NT2/D1 (cell line): ENCODE measurements around the gene ADAMTS4.

Source experiments
- SUZ12 ChIP-seq: IDR thresholded peaks from 2 replicates; pipeline ENCODE4 v1.6.1; 2011; ENCODE audit not compliant: insufficient read length, insufficient read depth; ENCODE audit errors: extremely low read depth
- YY1 ChIP-seq: IDR thresholded peaks from 2 replicates; pipeline ENCODE4 v1.6.1; 2011; ENCODE audit not compliant: insufficient read length, insufficient read depth
- ZNF274 ChIP-seq: IDR thresholded peaks from 2 replicates; pipeline ENCODE4 v1.6.1; 2011; ENCODE audit warnings: mild to moderate bottlenecking, low read depth, low read length

DNA sequence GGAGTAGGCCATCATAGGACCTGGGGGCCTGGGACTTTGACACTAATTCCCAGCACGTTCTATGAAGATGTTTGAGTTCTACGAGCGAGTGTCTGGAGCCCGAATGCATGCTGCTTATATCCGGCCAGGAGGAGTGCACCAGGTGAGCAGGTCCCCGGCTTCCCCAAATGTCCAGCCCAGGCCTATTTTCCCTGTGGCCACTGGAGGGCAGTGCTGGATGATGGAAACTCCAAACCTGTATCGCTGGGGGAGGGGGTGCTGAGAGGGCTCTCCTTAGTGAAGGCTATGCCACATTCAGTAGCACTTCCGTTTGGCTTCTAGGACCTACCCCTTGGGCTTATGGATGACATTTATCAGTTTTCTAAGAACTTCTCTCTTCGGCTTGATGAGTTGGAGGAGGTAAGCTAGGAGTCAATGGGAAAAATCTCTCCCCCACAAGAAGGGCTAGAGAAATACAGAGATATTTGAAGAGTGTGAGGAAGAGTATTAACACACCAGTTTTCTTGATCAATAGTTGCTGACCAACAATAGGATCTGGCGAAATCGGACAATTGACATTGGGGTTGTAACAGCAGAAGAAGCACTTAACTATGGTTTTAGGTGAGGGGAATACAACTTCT is 11.0 kb upstream of the ADAMTS4 start:
- TF ChIP-seq YY1 (no peak), ZNF274 (no peak), SUZ12 (no peak)
